ENCODE data around the gene SAFB. TPM values are rescaled to one million over a fixed set of nuclear protein-coding genes. Genes with fewer than 3 reads are reported as not detected.

SAFB gene
- total and polyA plus RNA-seq, 2 of the 4 experiments (the other 2 are of a cell fraction) = 18.5 to 41.2 TPM

GRCh38 chr19:5694167-5694955 lies 71.5 kb downstream of the SAFB start (continued):
- no peak for TF ChIP-seq RCOR1 (IDR thresholded peaks at IDR 0.05; ENCODE audit: insufficient replicate concordance, low read length)

GRCh38 chr19:5694956-5695648 lies 72.2 kb downstream of the SAFB start:
- no peak overlapping the region for H3K27ac ChIP-seq (ENCODE audit: insufficient read depth, low read length)
- H2BK120ac ChIP-seq (ENCODE audit: low read depth, low read length) = no peak overlapping the region
- 78% methylated on average over 2 of the region's 8 CpGs; no CpG with 5 or more reads in 1 of the 2 experiments for WGBS, 2 experiments (ENCODE audit: extremely low coverage in 2 of 2, insufficient read length in 1 of 2)
- no peak overlapping the region for H3K4ac ChIP-seq (ENCODE audit: low read depth, low read length)
- no peak overlapping the region for H3K4me2 ChIP-seq (ENCODE audit: low read depth, low read length)
- H4K91ac ChIP-seq (ENCODE audit: insufficient read depth, low read depth, low read length) = no peak overlapping the region
- H2AK5ac ChIP-seq (ENCODE audit: low read depth, low read length) = no peak overlapping the region
- ATAC-seq (ENCODE audit: low read depth) (no peak), DNase-seq (no peak)
- H3K14ac ChIP-seq (replicated peaks; ENCODE audit: low read depth, low read length) = no peak overlapping the region
- H3K56ac ChIP-seq (ENCODE audit: extremely low read depth, insufficient read depth, low read length) = no peak overlapping the region
- peaks cover 85% of the 10 kb centered on the region for H4K20me1 ChIP-seq (ENCODE audit: insufficient read depth, low read length)
- H3K27me3 ChIP-seq (ENCODE audit: control insufficient read depth, insufficient read depth, low read length) = no peaks in the 10 kb centered on the region
- intact Hi-C loops (cut with micrococcal nuclease) (no loop called here), dilution Hi-C loops (cut with HindIII; ENCODE audit: low sequenced_read_pairs, unreplicated experiment) (no loop called here), in situ Hi-C loops (cut with MboI; ENCODE audit: low sequenced_read_pairs) (no loop called here)
- H2BK20ac ChIP-seq (ENCODE audit: low read depth, low read length) = no peak overlapping the region
- no peak overlapping the region for H2BK5ac ChIP-seq (ENCODE audit: low read depth, low read length, poor library complexity, severe bottlenecking)
- no peak overlapping the region for H4K8ac ChIP-seq (ENCODE audit: low read depth in 2 of 2, low read length in 2 of 2)
- peaks cover 4% of the 10 kb centered on the region; the same call in 1 of the 2 replicates for H3K9me1 ChIP-seq (ENCODE audit: insufficient read depth, low read length)
- no peak overlapping the region for H2AK9ac ChIP-seq (replicated peaks; ENCODE audit: low read depth, low read length, poor library complexity)
- H2BK15ac ChIP-seq (ENCODE audit: low read depth, low read length) = no peak overlapping the region
- H3K4me3 ChIP-seq (ENCODE audit: insufficient read depth, low read depth, low read length) = no peak overlapping the region
- BruUV-seq (replicated peaks) = no TSS peak
- no peak overlapping the region for H2AFZ ChIP-seq (replicated peaks; ENCODE audit: low read length, poor library complexity)
- ChIA-PET POLR2A (ENCODE audit: unreplicated experiment) (no interaction called here), CTCF (no interaction called here)
- no peak overlapping the region for H3K9ac ChIP-seq (ENCODE audit: low read depth, low read length)
- no peaks in the 10 kb centered on the region for H3K9me3 ChIP-seq (ENCODE audit: control insufficient read depth, insufficient read depth, low read length)
- H3K23ac ChIP-seq (ENCODE audit: low read depth, low read length) = no peak overlapping the region
- H3K79me1 ChIP-seq (ENCODE audit: low read depth in 1 of 2, low read length in 2 of 2) = peaks cover 4 to 74% of the 10 kb centered on the region in 2 experiments; a peak in 3 of 4 replicates
- H3K18ac ChIP-seq (ENCODE audit: low read depth, low read length) = no peak overlapping the region
- peaks cover 78% of the 10 kb centered on the region for H3K36me3 ChIP-seq (ENCODE audit: control insufficient read depth, insufficient read depth, low read length)
- no peak overlapping the region for H4K5ac ChIP-seq (ENCODE audit: low read depth, low read length)
- peaks cover 2% of the 10 kb centered on the region; the same call in 1 of the 2 replicates for H3K4me1 ChIP-seq (ENCODE audit: control insufficient read depth, insufficient read depth, low read length)
- no peak for TF ChIP-seq POLR2A (IDR thresholded peaks at IDR 0.05; ENCODE audit: low read depth, low read length)
- TF ChIP-seq CHD1 (IDR thresholded peaks at IDR 0.05; ENCODE audit: low read depth, low read length) = no peak
- TF ChIP-seq CTCF (conservative IDR thresholded peaks at IDR 0.05; ENCODE audit: low read depth, low read length) = no peak
- TF ChIP-seq RAD21 (IDR thresholded peaks at IDR 0.05; ENCODE audit: low read length) = no peak
- no peak for TF ChIP-seq CEBPB (IDR thresholded peaks at IDR 0.05; ENCODE audit: low read depth, low read length)
- no peak for TF ChIP-seq BHLHE40 (IDR thresholded peaks at IDR 0.05; ENCODE audit: low read depth, low read length)
- TF ChIP-seq MAFK (IDR thresholded peaks at IDR 0.05; ENCODE audit: low read depth, low read length) = no peak
- no peak for TF ChIP-seq FOS (IDR thresholded peaks at IDR 0.05; ENCODE audit: low read depth, low read length)
- no peak for TF ChIP-seq RCOR1 (IDR thresholded peaks at IDR 0.05; ENCODE audit: insufficient replicate concordance, low read length)
- no peak for TF ChIP-seq SMC3 (IDR thresholded peaks at IDR 0.05; ENCODE audit: low read depth, low read length)
- no peak for TF ChIP-seq MXI1 (IDR thresholded peaks at IDR 0.05; ENCODE audit: borderline replicate concordance, low read depth, low read length)
- TF ChIP-seq USF2 (IDR thresholded peaks at IDR 0.05; ENCODE audit: low read depth, low read length) = no peak
